AG04450 (cell line): ENCODE measurements around the gene PPM1M. TPM values are rescaled to one million over a fixed set of nuclear protein-coding genes. Genes with fewer than 3 reads are reported as not detected.
A peak's percentile ranks its signal among the peaks of the same experiment; 100 is the strongest.

Source experiments
- CTCF ChIA-PET: fragments of 300-600, 350-600 bp; formaldehyde crosslinking; extraction: SDS; loops from one replicate; lab custom pipeline; 2022; ENCODE audit warnings: antibody characterized with exemption, inconsistent platforms; lab: Charles Lee
- POLR2A ChIA-PET: fragments of 350-600 bp; formaldehyde crosslinking; extraction: SDS; loops from one replicate; lab custom pipeline; 2021; ENCODE audit warnings: antibody characterized with exemption, inconsistent platforms; lab: Yijun Ruan, JAX
- DNase-seq: peaks from one replicate; pipeline ENCODE4 v3.0.0-alpha.2; 2011; ENCODE audit warnings: low read depth, low spot score
- H3K27ac ChIP-seq: one replicate; pipeline ENCODE4 v1.5.1; 2012; ENCODE audit warnings: low read depth, low read length, control low read depth
- H3K27me3 ChIP-seq: one replicate; pipeline ENCODE4 v1.6.0; 2012; ENCODE audit warnings: low read length; ENCODE audit not compliant: control insufficient read depth, insufficient read depth
- H3K4me3 ChIP-seq: 2 replicates; pipeline ENCODE4 v1.5.1; 2011; ENCODE audit warnings: mild to moderate bottlenecking, low read depth, low read length, control low read depth
- H3K9me3 ChIP-seq: 2 replicates; pipeline ENCODE4 v1.5.1; 2012; ENCODE audit warnings: low read length; ENCODE audit not compliant: control insufficient read depth, insufficient read depth
- CTCF ChIP-seq: IDR thresholded peaks from 2 replicates; pipeline ENCODE4 v1.5.1; 2011; ENCODE audit warnings: low read depth, low read length, control low read depth, inconsistent platforms
- polyA plus RNA-seq: library from polyadenylated mRNA; depleted of rRNA; stranded (reverse); fragments of >200 nt; gene quantifications from 2 replicates; pipeline ENCODE4 v1.2.3, GENCODE V29; 2011

PPM1M gene
- polyA plus RNA-seq, 1 experiment: 29.2 TPM

GRCh38 chr3:52230461-52230860, 15.1 kb upstream of the PPM1M start:
- Histone ChIP-seq H3K4me3 (no peak overlapping the region), H3K27me3 (no peaks in the 10 kb centered on the region), H3K9me3 (no peaks in the 10 kb centered on the region; the same call in 1 of the 2 replicates), H3K27ac (no peak overlapping the region)
- ChIA-PET POLR2A (no interaction called here), CTCF (interaction anchor here (0.9 to 3.8 kb wide), 8 partner anchors 8 to 109 kb away, joined by 3 to 34 read pairs (median 6); partner anchors contain the start of gene WDR82)
- no peak for DNase-seq
- TF ChIP-seq CTCF: no peak

- H3K27ac ChIP-seq: no peak overlapping the region
- no peaks in the 10 kb centered on the region; the same call in 1 of the 2 replicates for H3K9me3 ChIP-seq
- no peak for TF ChIP-seq CTCF
- POLR2A ChIA-PET: no interaction called here
- DNase-seq: no peak
- no peaks in the 10 kb centered on the region for H3K27me3 ChIP-seq
- CTCF ChIA-PET: interaction anchor here (0.7 to 3.8 kb wide), 14 partner anchors 9 to 185 kb away, joined by 3 to 34 read pairs (median 5); partner anchors contain the start of genes GLYCTK and WDR82
- H3K4me3 ChIP-seq: no peak overlapping the region
These were observed 14.6 kb upstream of the PPM1M start for GRCh38 chr3:52230889-52231499.

- TF ChIP-seq CTCF: peak; percentile 68
- ChIA-PET POLR2A (no interaction called here), CTCF (interaction anchor here (0.7 to 3.8 kb wide), 14 partner anchors 9 to 184 kb away, joined by 3 to 34 read pairs (median 5); partner anchors contain the start of genes GLYCTK and WDR82)
- Histone ChIP-seq H3K4me3 (no peak overlapping the region), H3K27ac (no peak overlapping the region), H3K27me3 (no peaks in the 10 kb centered on the region), H3K9me3 (no peaks in the 10 kb centered on the region; the same call in 1 of the 2 replicates)
- no peak for DNase-seq
These were observed 13.9 kb upstream of the PPM1M start for GRCh38 chr3:52231502-52232278.

GRCh38 chr3:52232279-52233107, 13.1 kb upstream of the PPM1M start:
- H3K27ac ChIP-seq: no peak overlapping the region
- no peak for DNase-seq
- no peaks in the 10 kb centered on the region for H3K27me3 ChIP-seq
- H3K4me3 ChIP-seq: no peak overlapping the region
- CTCF ChIA-PET: interaction anchor here (1.0 to 3.8 kb wide), 7 partner anchors 10 to 156 kb away, joined by 3 to 34 read pairs (median 6); partner anchors contain the start of genes GLYCTK and WDR82
- no peaks in the 10 kb centered on the region; the same call in 1 of the 2 replicates for H3K9me3 ChIP-seq
- POLR2A ChIA-PET: no interaction called here
- TF ChIP-seq CTCF: no peak
